Measurements from ENCODE around the gene CDH4. TPM values are rescaled to one million over a fixed set of nuclear protein-coding genes. Genes with fewer than 3 reads are reported as not detected.

The CDH4 gene
- total and polyA plus RNA-seq, 2 of the 13 experiments (the other 11 are each of a cell fraction or from before 2014, with no cell fraction given) = not detected

- no peaks in the 10 kb centered on the region for H3K36me3 ChIP-seq (replicated peaks in 1 of 2; ENCODE audit: control insufficient read depth in 1 of 2, insufficient read depth in 2 of 2, low read length in 2 of 2)
- ATAC-seq (no peak), FAIRE-seq (no peak), DNase-seq (ENCODE audit: low spot score) (no peak)
- in situ Hi-C loops (cut with HindIII; ENCODE audit: extremely low pct_ligation_motif_present, low pct_unique_long_range_greater_than_20kb) (no loop called here), intact Hi-C loops (cut with micrococcal nuclease; ENCODE audit: unreplicated experiment) (no loop called here)
- no peaks in the 10 kb centered on the region for H3K9me3 ChIP-seq (ENCODE audit: low read length)
- H3K4me2 ChIP-seq (ENCODE audit: low read depth, low read length) = no peak overlapping the region
- no peaks in the 10 kb centered on the region for H3K4me1 ChIP-seq (ENCODE audit: insufficient read depth, low read length)
- H4K20me1 ChIP-seq (ENCODE audit: insufficient read depth, low read length) = peaks cover 5% of the 10 kb centered on the region; the same call in 1 of the 2 replicates
- TF ChIP-seq, protein P1, sequence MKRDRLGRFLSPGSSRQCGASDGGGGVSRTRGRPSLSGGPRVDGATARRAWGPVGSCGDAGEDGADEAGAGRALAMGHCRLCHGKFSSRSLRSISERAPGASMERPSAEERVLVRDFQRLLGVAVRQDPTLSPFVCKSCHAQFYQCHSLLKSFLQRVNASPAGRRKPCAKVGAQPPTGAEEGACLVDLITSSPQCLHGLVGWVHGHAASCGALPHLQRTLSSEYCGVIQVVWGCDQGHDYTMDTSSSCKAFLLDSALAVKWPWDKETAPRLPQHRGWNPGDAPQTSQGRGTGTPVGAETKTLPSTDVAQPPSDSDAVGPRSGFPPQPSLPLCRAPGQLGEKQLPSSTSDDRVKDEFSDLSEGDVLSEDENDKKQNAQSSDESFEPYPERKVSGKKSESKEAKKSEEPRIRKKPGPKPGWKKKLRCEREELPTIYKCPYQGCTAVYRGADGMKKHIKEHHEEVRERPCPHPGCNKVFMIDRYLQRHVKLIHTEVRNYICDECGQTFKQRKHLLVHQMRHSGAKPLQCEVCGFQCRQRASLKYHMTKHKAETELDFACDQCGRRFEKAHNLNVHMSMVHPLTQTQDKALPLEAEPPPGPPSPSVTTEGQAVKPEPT (CRISPR knock-in tag; IDR thresholded peaks at IDR 0.05; ENCODE audit: low read depth) = no peak
- TF ChIP-seq PHF21A (CRISPR knock-in tag; IDR thresholded peaks at IDR 0.05) (no peak), KLF12 (CRISPR knock-in tag; IDR thresholded peaks at IDR 0.05; ENCODE audit: borderline replicate concordance) (no peak), ZNF446 (CRISPR knock-in tag; IDR thresholded peaks at IDR 0.05) (no peak), CHD4 (IDR thresholded peaks at IDR 0.05; ENCODE audit: borderline replicate concordance, low read length) (no peak), ZNF329 (CRISPR knock-in tag; IDR thresholded peaks at IDR 0.05; ENCODE audit: low read depth) (no peak)
- TF ChIP-seq, protein P2, sequence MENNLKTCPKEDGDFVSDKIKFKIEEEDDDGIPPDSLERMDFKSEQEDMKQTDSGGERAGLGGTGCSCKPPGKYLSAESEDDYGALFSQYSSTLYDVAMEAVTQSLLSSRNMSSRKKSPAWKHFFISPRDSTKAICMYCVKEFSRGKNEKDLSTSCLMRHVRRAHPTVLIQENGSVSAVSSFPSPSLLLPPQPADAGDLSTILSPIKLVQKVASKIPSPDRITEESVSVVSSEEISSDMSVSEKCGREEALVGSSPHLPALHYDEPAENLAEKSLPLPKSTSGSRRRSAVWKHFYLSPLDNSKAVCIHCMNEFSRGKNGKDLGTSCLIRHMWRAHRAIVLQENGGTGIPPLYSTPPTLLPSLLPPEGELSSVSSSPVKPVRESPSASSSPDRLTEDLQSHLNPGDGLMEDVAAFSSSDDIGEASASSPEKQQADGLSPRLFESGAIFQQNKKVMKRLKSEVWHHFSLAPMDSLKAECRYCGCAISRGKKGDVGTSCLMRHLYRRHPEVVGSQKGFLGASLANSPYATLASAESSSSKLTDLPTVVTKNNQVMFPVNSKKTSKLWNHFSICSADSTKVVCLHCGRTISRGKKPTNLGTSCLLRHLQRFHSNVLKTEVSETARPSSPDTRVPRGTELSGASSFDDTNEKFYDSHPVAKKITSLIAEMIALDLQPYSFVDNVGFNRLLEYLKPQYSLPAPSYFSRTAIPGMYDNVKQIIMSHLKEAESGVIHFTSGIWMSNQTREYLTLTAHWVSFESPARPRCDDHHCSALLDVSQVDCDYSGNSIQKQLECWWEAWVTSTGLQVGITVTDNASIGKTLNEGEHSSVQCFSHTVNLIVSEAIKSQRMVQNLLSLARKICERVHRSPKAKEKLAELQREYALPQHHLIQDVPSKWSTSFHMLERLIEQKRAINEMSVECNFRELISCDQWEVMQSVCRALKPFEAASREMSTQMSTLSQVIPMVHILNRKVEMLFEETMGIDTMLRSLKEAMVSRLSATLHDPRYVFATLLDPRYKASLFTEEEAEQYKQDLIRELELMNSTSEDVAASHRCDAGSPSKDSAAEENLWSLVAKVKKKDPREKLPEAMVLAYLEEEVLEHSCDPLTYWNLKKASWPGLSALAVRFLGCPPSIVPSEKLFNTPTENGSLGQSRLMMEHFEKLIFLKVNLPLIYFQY (CRISPR knock-in tag; IDR thresholded peaks at IDR 0.05; ENCODE audit: borderline replicate concordance) = no peak
- TF ChIP-seq, protein P3, sequence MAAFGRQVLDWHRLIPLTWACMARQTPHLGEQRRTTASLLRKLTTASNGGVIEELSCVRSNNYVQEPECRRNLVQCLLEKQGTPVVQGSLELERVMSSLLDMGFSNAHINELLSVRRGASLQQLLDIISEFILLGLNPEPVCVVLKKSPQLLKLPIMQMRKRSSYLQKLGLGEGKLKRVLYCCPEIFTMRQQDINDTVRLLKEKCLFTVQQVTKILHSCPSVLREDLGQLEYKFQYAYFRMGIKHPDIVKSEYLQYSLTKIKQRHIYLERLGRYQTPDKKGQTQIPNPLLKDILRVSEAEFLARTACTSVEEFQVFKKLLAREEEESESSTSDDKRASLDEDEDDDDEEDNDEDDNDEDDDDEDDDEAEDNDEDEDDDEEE (CRISPR knock-in tag; IDR thresholded peaks at IDR 0.05) = no peak
- 22% methylated on average over 20 of the region's 20 CpGs for WGBS (ENCODE audit: low lambda C conversion rate)
- POLR2A ChIA-PET = no interaction called here
- H3K27me3 ChIP-seq (ENCODE audit: control insufficient read depth in 1 of 2, insufficient read depth in 2 of 2, low read length in 2 of 2) = peaks cover 33 to 97% of the 10 kb centered on the region in 2 experiments
- no peak overlapping the region for H3K9ac ChIP-seq (ENCODE audit: insufficient read depth, low read depth, low read length)
- no peaks in the 10 kb centered on the region for H3K79me2 ChIP-seq (ENCODE audit: insufficient read depth, low read length)
- H2AFZ ChIP-seq (ENCODE audit: low read length) = no peak overlapping the region
- H3K27ac ChIP-seq (ENCODE audit: extremely low read length, insufficient read depth, low read length) = no peak overlapping the region
- no TSS peak for BruUV-seq (replicated peaks)
- CTCF ChIA-PET (ENCODE audit: low intra/inter-chr PET ratio, low total read pairs) = no interaction called here
- H3K4me3 ChIP-seq (replicated peaks in 1 of 3; ENCODE audit: insufficient read depth in 1 of 3, low read depth in 2 of 3, low read length in 3 of 3) = no peak overlapping the region
Measured at GRCh38 chr20:61762886-61763739, 511.1 kb downstream of the CDH4 start.

Data from HepG2 (cell line).